Measurements from ENCODE around the gene COBLL1.
"Not testable (repeated sequence)": the region's sequence is repeated elsewhere in the genome, so short reads cannot be mapped to it uniquely, and the experiment has no call there.

- TF ChIP-seq, protein P1, sequence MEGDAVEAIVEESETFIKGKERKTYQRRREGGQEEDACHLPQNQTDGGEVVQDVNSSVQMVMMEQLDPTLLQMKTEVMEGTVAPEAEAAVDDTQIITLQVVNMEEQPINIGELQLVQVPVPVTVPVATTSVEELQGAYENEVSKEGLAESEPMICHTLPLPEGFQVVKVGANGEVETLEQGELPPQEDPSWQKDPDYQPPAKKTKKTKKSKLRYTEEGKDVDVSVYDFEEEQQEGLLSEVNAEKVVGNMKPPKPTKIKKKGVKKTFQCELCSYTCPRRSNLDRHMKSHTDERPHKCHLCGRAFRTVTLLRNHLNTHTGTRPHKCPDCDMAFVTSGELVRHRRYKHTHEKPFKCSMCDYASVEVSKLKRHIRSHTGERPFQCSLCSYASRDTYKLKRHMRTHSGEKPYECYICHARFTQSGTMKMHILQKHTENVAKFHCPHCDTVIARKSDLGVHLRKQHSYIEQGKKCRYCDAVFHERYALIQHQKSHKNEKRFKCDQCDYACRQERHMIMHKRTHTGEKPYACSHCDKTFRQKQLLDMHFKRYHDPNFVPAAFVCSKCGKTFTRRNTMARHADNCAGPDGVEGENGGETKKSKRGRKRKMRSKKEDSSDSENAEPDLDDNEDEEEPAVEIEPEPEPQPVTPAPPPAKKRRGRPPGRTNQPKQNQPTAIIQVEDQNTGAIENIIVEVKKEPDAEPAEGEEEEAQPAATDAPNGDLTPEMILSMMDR (IDR thresholded peaks at IDR 0.05): not testable (repeated sequence)
- TF ChIP-seq POLR2A (IDR thresholded peaks at IDR 0.05): not testable (repeated sequence)
Observed at GRCh38 chr2:164866381-164866780, 24.8 kb upstream of the COBLL1 start.
